Testis (tissue), 2 donors: ENCODE measurements around the gene KCNJ15.
A peak's percentile ranks its signal among the peaks of the same experiment; 100 is the strongest.

ENCODE experiments used
- POLR2A ChIP-seq: fragments of 450-650 bp; IDR thresholded peaks from one replicate; pipeline ENCODE4 v1.6.1; 2017; ENCODE audit warnings: antibody characterized with exemption, mild to moderate bottlenecking, moderate library complexity
- TF ChIP-seq, protein P1 (sequence below), 3 experiments: fragments of 450-650 bp in 2 of 3; fragments of 200-600 bp in 1 of 3; sonication (generic) in 1 of 3; IDR thresholded peaks; one replicate each; pipeline ENCODE4 v1.5.1; 2016 to 2019; ENCODE audit warnings: antibody characterized with exemption in 3 of 3, mild to moderate bottlenecking in 2 of 3, moderate library complexity in 1 of 3

DNA sequence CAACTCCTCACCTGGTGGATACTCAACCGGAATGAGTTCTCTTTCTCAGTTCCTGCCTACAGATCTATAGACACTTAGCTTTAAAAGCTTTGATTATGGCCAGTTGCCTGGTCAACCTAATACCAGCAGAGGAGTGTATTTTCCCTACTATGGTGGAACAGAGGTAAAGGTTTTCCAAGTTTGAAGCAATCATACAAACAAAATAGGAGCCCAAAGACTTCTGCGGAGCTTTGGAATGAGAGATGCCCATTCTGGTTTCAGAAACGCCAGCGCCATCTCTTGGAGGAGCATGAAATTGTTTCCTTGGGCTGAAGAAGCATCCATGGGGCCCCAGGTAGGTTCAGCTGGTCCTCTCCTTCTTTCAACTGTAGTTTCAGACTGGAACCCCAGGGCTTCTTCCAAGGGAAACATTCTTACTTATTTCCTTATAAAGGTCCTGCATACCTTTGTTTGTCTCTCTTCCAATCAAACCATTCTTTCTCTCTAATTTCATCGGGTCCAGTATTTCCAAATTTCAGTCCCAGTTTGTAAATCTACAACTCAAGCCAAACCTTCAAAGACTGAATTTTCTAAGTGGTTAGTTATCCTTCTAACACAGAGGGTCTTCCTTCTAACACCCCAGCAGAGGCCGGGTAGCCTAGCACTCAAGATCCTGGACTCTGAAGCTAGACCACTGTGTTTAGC is 95.9 kb downstream of the KCNJ15 start:
- TF ChIP-seq, protein P1, sequence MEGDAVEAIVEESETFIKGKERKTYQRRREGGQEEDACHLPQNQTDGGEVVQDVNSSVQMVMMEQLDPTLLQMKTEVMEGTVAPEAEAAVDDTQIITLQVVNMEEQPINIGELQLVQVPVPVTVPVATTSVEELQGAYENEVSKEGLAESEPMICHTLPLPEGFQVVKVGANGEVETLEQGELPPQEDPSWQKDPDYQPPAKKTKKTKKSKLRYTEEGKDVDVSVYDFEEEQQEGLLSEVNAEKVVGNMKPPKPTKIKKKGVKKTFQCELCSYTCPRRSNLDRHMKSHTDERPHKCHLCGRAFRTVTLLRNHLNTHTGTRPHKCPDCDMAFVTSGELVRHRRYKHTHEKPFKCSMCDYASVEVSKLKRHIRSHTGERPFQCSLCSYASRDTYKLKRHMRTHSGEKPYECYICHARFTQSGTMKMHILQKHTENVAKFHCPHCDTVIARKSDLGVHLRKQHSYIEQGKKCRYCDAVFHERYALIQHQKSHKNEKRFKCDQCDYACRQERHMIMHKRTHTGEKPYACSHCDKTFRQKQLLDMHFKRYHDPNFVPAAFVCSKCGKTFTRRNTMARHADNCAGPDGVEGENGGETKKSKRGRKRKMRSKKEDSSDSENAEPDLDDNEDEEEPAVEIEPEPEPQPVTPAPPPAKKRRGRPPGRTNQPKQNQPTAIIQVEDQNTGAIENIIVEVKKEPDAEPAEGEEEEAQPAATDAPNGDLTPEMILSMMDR (IDR thresholded peaks at IDR 0.05) = peak; percentile 50 to 63 (median 62)
- TF ChIP-seq POLR2A = no peak
